Measurements from ENCODE around the gene PPFIBP1.
"Not testable (repeated sequence)": the region's sequence is repeated elsewhere in the genome, so short reads cannot be mapped to it uniquely, and the experiment has no call there.

The PPFIBP1 gene

GRCh38 chr12:27637524-27637923, 113.5 kb downstream of the PPFIBP1 start:
- TF ChIP-seq CTCF (IDR thresholded peaks at IDR 0.05; ENCODE audit: low read depth, low read length) (no peak), EZH2phosphoT487 (IDR thresholded peaks at IDR 0.05; ENCODE audit: low read depth) (no peak)

GRCh38 chr12:27639265-27639664, 115.3 kb downstream of the PPFIBP1 start:
- no peak overlapping the region for H3K9ac ChIP-seq (ENCODE audit: low read length)
- H2AFZ ChIP-seq (ENCODE audit: low read depth, low read length): no peak overlapping the region
- no peak overlapping the region for H3K4me2 ChIP-seq (ENCODE audit: low read length)
- H3K36me3 ChIP-seq (replicated peaks; ENCODE audit: low read depth, low read length): no peaks in the 10 kb centered on the region
- H3K27ac ChIP-seq (ENCODE audit: low read length): no peak overlapping the region
- peaks cover 3% of the 10 kb centered on the region; the same call in 1 of the 2 replicates for H3K27me3 ChIP-seq (ENCODE audit: low read depth, low read length)
- no peaks in the 10 kb centered on the region for H3K79me2 ChIP-seq (ENCODE audit: low read length)
- H3K4me3 ChIP-seq (ENCODE audit: low read length): no peak overlapping the region
- H3K4me1 ChIP-seq (ENCODE audit: low read length): no peaks in the 10 kb centered on the region
- H3K9me3 ChIP-seq (ENCODE audit: insufficient read depth, low read length): no peaks in the 10 kb centered on the region
- no peaks in the 10 kb centered on the region for H4K20me1 ChIP-seq (ENCODE audit: insufficient read depth, low read length)
- no peak for TF ChIP-seq CTCF (IDR thresholded peaks at IDR 0.05; ENCODE audit: low read depth, low read length)
- TF ChIP-seq EZH2phosphoT487 (IDR thresholded peaks at IDR 0.05; ENCODE audit: low read depth): no peak

More at GRCh38 chr12:27637524-27637923, 113.5 kb downstream of the PPFIBP1 start:
- Histone ChIP-seq H2AFZ (ENCODE audit: low read depth, low read length) (no peak overlapping the region), H3K9me3 (ENCODE audit: insufficient read depth, low read length) (no peaks in the 10 kb centered on the region), H3K27me3 (ENCODE audit: low read depth, low read length) (peaks cover 3% of the 10 kb centered on the region; the same call in 1 of the 2 replicates), H3K9ac (ENCODE audit: low read length) (no peak overlapping the region), H4K20me1 (ENCODE audit: insufficient read depth, low read length) (no peaks in the 10 kb centered on the region), H3K4me2 (ENCODE audit: low read length) (no peak overlapping the region), H3K4me1 (ENCODE audit: low read length) (no peaks in the 10 kb centered on the region), H3K79me2 (ENCODE audit: low read length) (no peaks in the 10 kb centered on the region), H3K27ac (ENCODE audit: low read length) (no peak overlapping the region), H3K36me3 (replicated peaks; ENCODE audit: low read depth, low read length) (no peaks in the 10 kb centered on the region), H3K4me3 (ENCODE audit: low read length) (no peak overlapping the region)

GRCh38 chr12:27640566-27641200, 116.7 kb downstream of the PPFIBP1 start:
- not testable (repeated sequence) for H4K20me1 ChIP-seq (ENCODE audit: insufficient read depth, low read length); H3K4me3 ChIP-seq (ENCODE audit: low read length); H3K36me3 ChIP-seq (replicated peaks; ENCODE audit: low read depth, low read length); H3K4me1 ChIP-seq (ENCODE audit: low read length); H3K9ac ChIP-seq (ENCODE audit: low read length); H3K27ac ChIP-seq (ENCODE audit: low read length); H3K4me2 ChIP-seq (ENCODE audit: low read length); H3K79me2 ChIP-seq (ENCODE audit: low read length); H3K27me3 ChIP-seq (ENCODE audit: low read depth, low read length); H2AFZ ChIP-seq (ENCODE audit: low read depth, low read length); H3K9me3 ChIP-seq (ENCODE audit: insufficient read depth, low read length)

GRCh38 chr12:27642361-27642760, 118.4 kb downstream of the PPFIBP1 start:
- not testable (repeated sequence) for H4K20me1 ChIP-seq (ENCODE audit: insufficient read depth, low read length); H3K79me2 ChIP-seq (ENCODE audit: low read length); H3K9me3 ChIP-seq (ENCODE audit: insufficient read depth, low read length); H3K36me3 ChIP-seq (replicated peaks; ENCODE audit: low read depth, low read length); H3K4me2 ChIP-seq (ENCODE audit: low read length); H3K27ac ChIP-seq (ENCODE audit: low read length); H3K27me3 ChIP-seq (ENCODE audit: low read depth, low read length); H3K4me3 ChIP-seq (ENCODE audit: low read length); H3K9ac ChIP-seq (ENCODE audit: low read length); H3K4me1 ChIP-seq (ENCODE audit: low read length); H2AFZ ChIP-seq (ENCODE audit: low read depth, low read length)

GRCh38 chr12:27642892-27643291, 118.9 kb downstream of the PPFIBP1 start:
- not testable (repeated sequence) for H3K9me3 ChIP-seq (ENCODE audit: insufficient read depth, low read length); H3K9ac ChIP-seq (ENCODE audit: low read length); H4K20me1 ChIP-seq (ENCODE audit: insufficient read depth, low read length); H3K4me3 ChIP-seq (ENCODE audit: low read length); H2AFZ ChIP-seq (ENCODE audit: low read depth, low read length); H3K36me3 ChIP-seq (replicated peaks; ENCODE audit: low read depth, low read length); H3K4me1 ChIP-seq (ENCODE audit: low read length); H3K27me3 ChIP-seq (ENCODE audit: low read depth, low read length); H3K79me2 ChIP-seq (ENCODE audit: low read length); H3K27ac ChIP-seq (ENCODE audit: low read length); H3K4me2 ChIP-seq (ENCODE audit: low read length)

All from OCI-LY3 (cell line).